Measurements from ENCODE around the gene JPH4. TPM values are rescaled to one million over a fixed set of nuclear protein-coding genes. Genes with fewer than 3 reads are reported as not detected.

JPH4 gene
- polyA plus RNA-seq, 3 donors, result 2.2 to 4.1 (median 3.7) TPM

DNA sequence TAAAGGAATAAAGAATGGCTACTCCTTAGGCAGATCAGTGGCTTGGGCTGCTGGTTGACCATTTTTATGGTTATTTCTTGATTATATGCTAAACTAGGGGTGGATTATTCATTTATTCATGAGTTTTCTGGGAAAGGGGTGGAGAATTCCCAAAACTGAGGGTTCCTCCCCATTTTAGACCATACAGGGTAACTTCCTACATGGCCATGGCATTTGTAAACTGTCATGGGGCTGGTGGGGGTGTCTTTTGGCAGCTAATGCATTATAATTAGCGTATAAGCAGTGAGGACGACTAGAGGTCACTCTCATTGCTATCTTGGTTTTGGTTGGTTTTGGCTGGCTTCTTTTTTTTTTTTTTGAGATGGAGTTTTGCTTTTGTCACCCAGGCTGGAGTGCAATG, 25.6 kb upstream of the JPH4 start:
- H3K4me1 Mint-ChIP-seq, result no peaks in the 10 kb centered on the region
- WGBS (ENCODE audit: insufficient coverage), result 100% methylated on average over 2 of the region's 2 CpGs

DNA sequence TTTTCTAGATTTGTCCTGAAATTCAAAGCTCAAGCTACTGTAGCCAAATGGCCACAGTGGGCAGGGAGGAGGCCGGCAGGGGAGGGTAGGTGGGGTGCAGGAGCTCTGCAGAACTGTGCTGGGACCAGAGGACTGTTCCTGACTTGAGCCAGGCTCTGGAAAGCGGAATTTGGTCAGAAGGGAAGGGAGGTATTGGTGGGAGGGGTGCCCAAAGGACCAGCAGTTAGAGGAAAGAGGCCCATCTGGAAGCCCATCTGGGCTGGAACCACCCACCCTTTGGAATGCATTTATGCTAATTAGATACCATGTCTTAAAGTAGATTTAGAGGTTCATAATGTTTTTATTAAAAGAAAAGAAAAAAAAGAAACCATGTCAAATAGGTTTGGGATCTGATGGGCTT, 24.5 kb upstream of the JPH4 start:
- Histone ChIP-seq H2AFZ (ENCODE audit: insufficient read depth, low read depth, low read length, poor library complexity, severe bottlenecking) (no peak overlapping the region), H3K4me3 (replicated peaks in 1 of 3; ENCODE audit: low read depth in 2 of 3, low read length in 3 of 3) (no peak overlapping the region), H3K79me2 (ENCODE audit: insufficient read depth, low read length) (no peaks in the 10 kb centered on the region), H3K4me1 (ENCODE audit: control insufficient read depth in 1 of 2, insufficient read depth in 2 of 2, low read length in 2 of 2) (no peaks in the 10 kb centered on the region), H3K36me3 (replicated peaks in 1 of 2; ENCODE audit: control insufficient read depth in 1 of 2, insufficient read depth in 2 of 2, low read length in 2 of 2) (no peaks in the 10 kb centered on the region), H3K9me3 (replicated peaks in 1 of 2; ENCODE audit: control insufficient read depth in 1 of 2, insufficient read depth in 1 of 2, low read length in 2 of 2) (no peaks in the 10 kb centered on the region), H3K27me3 (ENCODE audit: control insufficient read depth in 2 of 2, insufficient read depth in 2 of 2, low read length in 2 of 2) (no peaks in the 10 kb centered on the region), H3K4me2 (replicated peaks; ENCODE audit: extremely low read depth, low read length, poor library complexity, severe bottlenecking) (no peak overlapping the region), H4K20me1 (ENCODE audit: insufficient read depth, low read length) (no peaks in the 10 kb centered on the region), H3K9ac (ENCODE audit: insufficient read depth, low read length, poor library complexity, severe bottlenecking) (no peak overlapping the region), H3K27ac (ENCODE audit: low read depth in 1 of 2, low read length in 2 of 2) (no peak overlapping the region)
- WGBS (ENCODE audit: insufficient coverage), result 75% methylated on average over 1 of the region's 2 CpGs
- intact Hi-C loops (cut with micrococcal nuclease), result no loop called here
- no peak overlapping the region for H3K4me3 Mint-ChIP-seq
- no peaks in the 10 kb centered on the region for H3K36me3 Mint-ChIP-seq
- DNase-seq, result no peak
- H3K4me1 Mint-ChIP-seq, result no peaks in the 10 kb centered on the region
- peak overlapping the region in 1 of 7 donors; percentile 41 for H3K27ac Mint-ChIP-seq
- H3K27me3 Mint-ChIP-seq (ENCODE audit: low read depth in 3 of 3), result peaks cover 3 to 4% (median 3%) of the 10 kb centered on the region in 3 donors
- TF ChIP-seq CTCF (IDR thresholded peaks at IDR 0.05), result no peak
- peaks cover 0 to 9% (median 0%) of the 10 kb centered on the region in 7 donors for H3K9me3 Mint-ChIP-seq

More for the DNA sequence above, 25.6 kb upstream of the JPH4 start:
- no peak overlapping the region for H3K4me3 Mint-ChIP-seq
- H3K9me3 ChIP-seq (replicated peaks in 1 of 2; ENCODE audit: control insufficient read depth in 1 of 2, insufficient read depth in 1 of 2, low read length in 2 of 2), result no peaks in the 10 kb centered on the region
- H4K20me1 ChIP-seq (ENCODE audit: insufficient read depth, low read length), result no peaks in the 10 kb centered on the region
- no peaks in the 10 kb centered on the region for H3K36me3 ChIP-seq (replicated peaks in 1 of 2; ENCODE audit: control insufficient read depth in 1 of 2, insufficient read depth in 2 of 2, low read length in 2 of 2)
- no peak for TF ChIP-seq CTCF (IDR thresholded peaks at IDR 0.05)
- no peak overlapping the region for H3K27ac Mint-ChIP-seq
- H3K27me3 ChIP-seq (ENCODE audit: control insufficient read depth in 2 of 2, insufficient read depth in 2 of 2, low read length in 2 of 2), result no peaks in the 10 kb centered on the region
- H2AFZ ChIP-seq (ENCODE audit: insufficient read depth, low read depth, low read length, poor library complexity, severe bottlenecking), result no peak overlapping the region
- no peak overlapping the region for H3K27ac ChIP-seq (ENCODE audit: low read depth in 1 of 2, low read length in 2 of 2)
- H3K4me2 ChIP-seq (replicated peaks; ENCODE audit: extremely low read depth, low read length, poor library complexity, severe bottlenecking), result no peak overlapping the region
- H3K9me3 Mint-ChIP-seq, result peaks cover 0 to 9% (median 2%) of the 10 kb centered on the region in 7 donors
- no peak overlapping the region for H3K4me3 ChIP-seq (replicated peaks in 1 of 3; ENCODE audit: low read depth in 2 of 3, low read length in 3 of 3)
- H3K36me3 Mint-ChIP-seq, result no peaks in the 10 kb centered on the region
- H3K79me2 ChIP-seq (ENCODE audit: insufficient read depth, low read length), result no peaks in the 10 kb centered on the region
- peaks cover 2 to 3% (median 2%) of the 10 kb centered on the region in 3 donors for H3K27me3 Mint-ChIP-seq (ENCODE audit: low read depth in 3 of 3)
- no peaks in the 10 kb centered on the region for H3K4me1 ChIP-seq (ENCODE audit: control insufficient read depth in 1 of 2, insufficient read depth in 2 of 2, low read length in 2 of 2)
- no peak overlapping the region for H3K9ac ChIP-seq (ENCODE audit: insufficient read depth, low read length, poor library complexity, severe bottlenecking)
- intact Hi-C loops (cut with micrococcal nuclease), result no loop called here
- no peak for DNase-seq

Measured in CD14-positive monocyte (primary cell).